HepG2 (cell line): Measurements from ENCODE around the gene MSI2. TPM values are rescaled to one million over a fixed set of nuclear protein-coding genes. Genes with fewer than 3 reads are reported as not detected.
A peak's percentile ranks its signal among the peaks of the same experiment; 100 is the strongest.

Experiments used
- FOXP1 ChIP-seq, 2 experiments: fragments of 450-650 bp in 1 of 2; IDR thresholded peaks; 2 replicates each; pipeline ENCODE4 v1.6.1; 2017 to 2018; ENCODE audit warnings: antibody characterized with exemption in 1 of 2
- HNRNPL ChIP-seq: fragments of 200-400 bp; formaldehyde crosslinking; IDR thresholded peaks from 2 replicates; pipeline ENCODE4 v1.6.1; 2017; ENCODE audit warnings: mild to moderate bottlenecking, low read depth, low read length
- KAT7 ChIP-seq: IDR thresholded peaks from 2 replicates; pipeline ENCODE4 v1.6.1; 2018; ENCODE audit warnings: borderline replicate concordance, missing compliant biosample characterization
- MAZ ChIP-seq, 2 experiments: sonication (generic) in 1 of 2; formaldehyde crosslinking in 1 of 2; IDR thresholded peaks; 2 replicates each; pipeline versions ENCODE4 v1.5.0 to v1.6.1; 2012 to 2020; ENCODE audit warnings: low read depth in 2 of 2, mild to moderate bottlenecking in 2 of 2, borderline replicate concordance in 1 of 2, improper control_type of control experiment in 1 of 2, low read length in 1 of 2, missing genetic modification reagents in 1 of 2, moderate library complexity in 1 of 2
- MBD4 ChIP-seq: IDR thresholded peaks from 2 replicates; pipeline ENCODE4 v1.6.1; 2012; ENCODE audit warnings: low read length, inconsistent platforms, borderline replicate concordance
- MTF2 ChIP-seq: sonication (generic); formaldehyde crosslinking; IDR thresholded peaks from 2 replicates; pipeline ENCODE4 v1.5.0; 2020; ENCODE audit warnings: missing genetic modification reagents, borderline replicate concordance
- MXD4 ChIP-seq: IDR thresholded peaks from 2 replicates; pipeline ENCODE4 v1.6.1; 2016; ENCODE audit warnings: mild to moderate bottlenecking, missing biosample characterization, missing genetic modification reagents
- NFE2L2 ChIP-seq: fragments of 150-350 bp; IDR thresholded peaks from 2 replicates; pipeline ENCODE4 v1.6.1; 2014; ENCODE audit warnings: low read length
- POLR2A ChIP-seq, 2 experiments: IDR thresholded peaks; 2 replicates each; pipeline ENCODE4 v1.6.1; 2011; ENCODE audit warnings: low read depth in 2 of 2, low read length in 2 of 2, mild to moderate bottlenecking in 1 of 2, moderate library complexity in 1 of 2; ENCODE audit not compliant: insufficient read depth in 1 of 2
- POLR2G ChIP-seq: fragments of 200-400 bp; formaldehyde crosslinking; IDR thresholded peaks from 2 replicates; pipeline ENCODE4 v1.6.1; 2018; ENCODE audit warnings: mild to moderate bottlenecking, low read depth, low read length, moderate library complexity
- SIN3A ChIP-seq: IDR thresholded peaks from 2 replicates; pipeline ENCODE4 v1.6.1; 2011; ENCODE audit warnings: low read depth, mild to moderate bottlenecking, control low read depth, low read length, borderline replicate concordance
- SIN3B ChIP-seq: fragments of 150-350 bp; IDR thresholded peaks from 2 replicates; pipeline ENCODE4 v1.6.1; 2014; ENCODE audit warnings: low read length
- SNRNP70 ChIP-seq: fragments of 200-400 bp; formaldehyde crosslinking; IDR thresholded peaks from 2 replicates; pipeline ENCODE4 v1.6.1; 2017; ENCODE audit warnings: mild to moderate bottlenecking, low read depth, low read length, moderate library complexity
- SRSF9 ChIP-seq: fragments of 200-400 bp; formaldehyde crosslinking; IDR thresholded peaks from 2 replicates; pipeline ENCODE4 v1.6.1; 2018; ENCODE audit warnings: borderline replicate concordance, mild to moderate bottlenecking, low read depth, low read length; ENCODE audit not compliant: insufficient read depth, poor library complexity, severe bottlenecking
- STAT5B ChIP-seq: sonication (generic); formaldehyde crosslinking; IDR thresholded peaks from 2 replicates; pipeline ENCODE4 v1.4.0; 2020; ENCODE audit warnings: missing genetic modification reagents
- TP53 ChIP-seq: sonication (generic); formaldehyde crosslinking; conservative IDR thresholded peaks from 2 replicates; pipeline ENCODE4 v1.4.0; 2020; ENCODE audit warnings: missing genetic modification reagents
- ZBTB20 ChIP-seq: sonication (generic); formaldehyde crosslinking; IDR thresholded peaks from 2 replicates; pipeline ENCODE4 v1.8.1; 2023; ENCODE audit warnings: missing genetic modification reagents, low read depth, mild to moderate bottlenecking, borderline replicate concordance
- ZBTB38 ChIP-seq: sonication (generic); formaldehyde crosslinking; IDR thresholded peaks from 2 replicates; pipeline ENCODE4 v1.5.1; 2020; ENCODE audit warnings: mild to moderate bottlenecking, missing genetic modification reagents
- ZEB1 ChIP-seq: IDR thresholded peaks from 2 replicates; pipeline ENCODE4 v1.6.1; 2012; ENCODE audit warnings: mild to moderate bottlenecking, low read depth, inconsistent platforms; ENCODE audit not compliant: insufficient replicate concordance
- ZNF292 ChIP-seq: sonication (generic); formaldehyde crosslinking; IDR thresholded peaks from 2 replicates; pipeline ENCODE4 v1.8.1; 2022; ENCODE audit warnings: mild to moderate bottlenecking, low read depth, missing genetic modification reagents, borderline replicate concordance
- ZNF296 ChIP-seq: sonication (generic); formaldehyde crosslinking; conservative IDR thresholded peaks from 2 replicates; pipeline ENCODE4 v1.5.0; 2020; ENCODE audit warnings: mild to moderate bottlenecking, missing genetic modification reagents
- ZNF572 ChIP-seq: sonication (generic); formaldehyde crosslinking; IDR thresholded peaks from 2 replicates; pipeline ENCODE4 v1.5.1; 2020; ENCODE audit warnings: mild to moderate bottlenecking, missing genetic modification reagents
- ZNF879 ChIP-seq: sonication (generic); formaldehyde crosslinking; IDR thresholded peaks from 2 replicates; pipeline ENCODE4 v1.8.1; 2023; ENCODE audit warnings: missing genetic modification reagents
- ZNF883 ChIP-seq: sonication (generic); formaldehyde crosslinking; IDR thresholded peaks from 2 replicates; pipeline ENCODE4 v1.5.1; 2020; ENCODE audit warnings: mild to moderate bottlenecking, missing genetic modification reagents; ENCODE audit errors: not compliant biosample characterization
- polyA plus RNA-seq, 8 experiments: library from polyadenylated mRNA; depleted of rRNA in 3 of 8; stranded (reverse) in 7 of 8; unstranded in 1 of 8; fragments of >200 nt; fragmentation: Illumina TruSeq in 4 of 8; extraction: Trizol in 4 of 8; gene quantifications; 2 replicates each; pipeline versions ENCODE4 v1.2.1 to v1.2.3, GENCODE V29; 2011 to 2016; ENCODE audit warnings: low read depth in 4 of 8, missing spikeins in 1 of 8, mixed read lengths in 1 of 8; ENCODE audit not compliant: insufficient read depth in 1 of 8
- total RNA-seq, 5 experiments: library from RNA; depleted of rRNA; stranded (reverse); fragments of >200 nt; fragmentation: Illumina TruSeq; extraction: Trizol; gene quantifications; 2 replicates each; pipeline ENCODE4 v1.2.3, GENCODE V29; 2016; ENCODE audit warnings: low read depth in 1 of 5
- TF ChIP-seq, protein P1 (sequence below): sonication (generic); formaldehyde crosslinking; IDR thresholded peaks from 2 replicates; pipeline ENCODE4 v1.5.0; 2020; ENCODE audit warnings: missing genetic modification reagents
- TF ChIP-seq, protein P2 (sequence below): sonication (generic); formaldehyde crosslinking; IDR thresholded peaks from 2 replicates; pipeline ENCODE4 v1.5.0; 2020; ENCODE audit warnings: mild to moderate bottlenecking, missing genetic modification reagents
- TF ChIP-seq, protein P3 (sequence below): sonication (generic); formaldehyde crosslinking; IDR thresholded peaks from 2 replicates; pipeline ENCODE4 v1.4.0; 2020; ENCODE audit warnings: missing genetic modification reagents

Gene MSI2
- total and polyA plus RNA-seq, 2 of the 13 experiments (the other 11 are each of a cell fraction or from before 2014, with no cell fraction given): 77.5 to 78.4 TPM

DNA sequence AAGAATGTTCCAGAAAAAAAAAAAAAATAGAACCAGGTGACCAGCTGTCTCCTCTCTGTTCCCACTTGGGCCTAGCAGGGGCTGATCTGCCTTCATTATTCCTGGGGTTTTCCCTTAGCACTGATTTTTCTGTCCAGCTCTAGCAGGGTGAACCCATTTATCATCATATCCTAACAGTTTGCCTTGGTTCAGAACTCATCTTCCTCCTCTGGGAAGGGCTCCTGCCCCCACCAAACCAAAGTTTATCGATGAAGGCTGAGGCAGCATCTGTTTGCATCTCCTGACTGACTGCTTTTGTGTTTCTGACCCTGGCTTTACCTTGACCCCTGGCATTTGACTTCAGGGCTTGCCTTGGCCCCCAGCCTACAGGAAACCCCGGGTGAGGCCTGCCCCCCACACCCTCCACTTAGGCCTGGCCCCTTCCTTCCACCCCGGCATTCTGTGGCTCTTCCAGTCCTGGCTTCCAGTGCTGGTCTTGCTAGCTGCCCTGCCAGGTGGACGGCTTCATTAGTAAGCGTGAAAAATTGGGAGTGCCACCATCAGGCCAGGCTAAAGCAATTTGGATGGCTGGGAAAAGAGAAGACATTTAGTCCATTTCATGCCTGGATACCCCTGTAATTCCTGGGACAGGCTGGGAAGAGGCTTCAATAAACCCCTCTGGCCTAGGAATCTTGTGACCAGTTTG, 323.9 kb downstream of the MSI2 start (continued):
- TF ChIP-seq SIN3B (no peak), FOXP1 (IDR thresholded peaks at IDR 0.05) (no peak), FOXP1 (CRISPR knock-in tag; IDR thresholded peaks at IDR 0.05) (peak; percentile 91), ZNF292 (CRISPR knock-in tag) (peak; percentile 93; the same call in 1 of the 2 replicates), ZNF296 (no peak; the same call in 1 of the 2 replicates), ZNF879 (no peak), ZNF572 (0 out of 2 replicates have a peak, but pooled peaks have one; percentile 73), POLR2A (IDR thresholded peaks at IDR 0.05; ENCODE audit: insufficient read depth in 1 of 2, low read depth in 2 of 2, low read length in 2 of 2) (peak; percentile 26 to 27; a peak in 1 of 4 replicates), SIN3A (no peak), MBD4 (0 out of 2 replicates have a peak, but pooled peaks have one; percentile 56), ZEB1 (peak; percentile 75), TP53 (no peak), ZBTB38 (CRISPR knock-in tag) (peak; percentile 91), NFE2L2 (no peak), ZNF883 (CRISPR knock-in tag) (peak; percentile 48), SNRNP70 (no peak), HNRNPL (peak; percentile 66; the same call in 1 of the 2 replicates), ZBTB20 (CRISPR knock-in tag) (no peak), POLR2G (no peak), STAT5B (no peak), KAT7 (CRISPR knock-in tag) (peak; percentile 79), MXD4 (no peak; the same call in 1 of the 2 replicates), MTF2 (no peak), SRSF9 (no peak), MAZ (IDR thresholded peaks at IDR 0.05; ENCODE audit: borderline replicate concordance, low read depth, low read length) (peak; percentile 62; the same call in 1 of the 2 replicates), MAZ (CRISPR knock-in tag; IDR thresholded peaks at IDR 0.05; ENCODE audit: low read depth) (peak; percentile 89)
- TF ChIP-seq, protein P1, sequence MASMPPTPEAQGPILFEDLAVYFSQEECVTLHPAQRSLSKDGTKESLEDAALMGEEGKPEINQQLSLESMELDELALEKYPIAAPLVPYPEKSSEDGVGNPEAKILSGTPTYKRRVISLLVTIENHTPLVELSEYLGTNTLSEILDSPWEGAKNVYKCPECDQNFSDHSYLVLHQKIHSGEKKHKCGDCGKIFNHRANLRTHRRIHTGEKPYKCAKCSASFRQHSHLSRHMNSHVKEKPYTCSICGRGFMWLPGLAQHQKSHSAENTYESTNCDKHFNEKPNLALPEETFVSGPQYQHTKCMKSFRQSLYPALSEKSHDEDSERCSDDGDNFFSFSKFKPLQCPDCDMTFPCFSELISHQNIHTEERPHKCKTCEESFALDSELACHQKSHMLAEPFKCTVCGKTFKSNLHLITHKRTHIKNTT: no peak
- TF ChIP-seq, protein P2, sequence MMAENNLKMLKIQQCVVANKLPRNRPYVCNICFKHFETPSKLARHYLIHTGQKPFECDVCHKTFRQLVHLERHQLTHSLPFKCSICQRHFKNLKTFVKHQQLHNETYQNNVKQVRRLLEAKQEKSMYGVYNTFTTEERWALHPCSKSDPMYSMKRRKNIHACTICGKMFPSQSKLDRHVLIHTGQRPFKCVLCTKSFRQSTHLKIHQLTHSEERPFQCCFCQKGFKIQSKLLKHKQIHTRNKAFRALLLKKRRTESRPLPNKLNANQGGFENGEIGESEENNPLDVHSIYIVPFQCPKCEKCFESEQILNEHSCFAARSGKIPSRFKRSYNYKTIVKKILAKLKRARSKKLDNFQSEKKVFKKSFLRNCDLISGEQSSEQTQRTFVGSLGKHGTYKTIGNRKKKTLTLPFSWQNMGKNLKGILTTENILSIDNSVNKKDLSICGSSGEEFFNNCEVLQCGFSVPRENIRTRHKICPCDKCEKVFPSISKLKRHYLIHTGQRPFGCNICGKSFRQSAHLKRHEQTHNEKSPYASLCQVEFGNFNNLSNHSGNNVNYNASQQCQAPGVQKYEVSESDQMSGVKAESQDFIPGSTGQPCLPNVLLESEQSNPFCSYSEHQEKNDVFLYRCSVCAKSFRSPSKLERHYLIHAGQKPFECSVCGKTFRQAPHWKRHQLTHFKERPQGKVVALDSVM (CRISPR knock-in tag): no peak
- TF ChIP-seq, protein P3, sequence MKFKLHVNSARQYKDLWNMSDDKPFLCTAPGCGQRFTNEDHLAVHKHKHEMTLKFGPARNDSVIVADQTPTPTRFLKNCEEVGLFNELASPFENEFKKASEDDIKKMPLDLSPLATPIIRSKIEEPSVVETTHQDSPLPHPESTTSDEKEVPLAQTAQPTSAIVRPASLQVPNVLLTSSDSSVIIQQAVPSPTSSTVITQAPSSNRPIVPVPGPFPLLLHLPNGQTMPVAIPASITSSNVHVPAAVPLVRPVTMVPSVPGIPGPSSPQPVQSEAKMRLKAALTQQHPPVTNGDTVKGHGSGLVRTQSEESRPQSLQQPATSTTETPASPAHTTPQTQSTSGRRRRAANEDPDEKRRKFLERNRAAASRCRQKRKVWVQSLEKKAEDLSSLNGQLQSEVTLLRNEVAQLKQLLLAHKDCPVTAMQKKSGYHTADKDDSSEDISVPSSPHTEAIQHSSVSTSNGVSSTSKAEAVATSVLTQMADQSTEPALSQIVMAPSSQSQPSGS (CRISPR knock-in tag): peak; percentile 78; the same call in 1 of the 2 replicates
